ENCODE data around the gene ITIH3. TPM values are rescaled to one million over a fixed set of nuclear protein-coding genes. Genes with fewer than 3 reads are reported as not detected.
"Not testable (repeated sequence)": the region's sequence is repeated elsewhere in the genome, so short reads cannot be mapped to it uniquely, and the experiment has no call there.

Gene ITIH3
- total and polyA plus RNA-seq, 5 experiments from 2014 or later = 0.40 TPM; not detected in 4

DNA sequence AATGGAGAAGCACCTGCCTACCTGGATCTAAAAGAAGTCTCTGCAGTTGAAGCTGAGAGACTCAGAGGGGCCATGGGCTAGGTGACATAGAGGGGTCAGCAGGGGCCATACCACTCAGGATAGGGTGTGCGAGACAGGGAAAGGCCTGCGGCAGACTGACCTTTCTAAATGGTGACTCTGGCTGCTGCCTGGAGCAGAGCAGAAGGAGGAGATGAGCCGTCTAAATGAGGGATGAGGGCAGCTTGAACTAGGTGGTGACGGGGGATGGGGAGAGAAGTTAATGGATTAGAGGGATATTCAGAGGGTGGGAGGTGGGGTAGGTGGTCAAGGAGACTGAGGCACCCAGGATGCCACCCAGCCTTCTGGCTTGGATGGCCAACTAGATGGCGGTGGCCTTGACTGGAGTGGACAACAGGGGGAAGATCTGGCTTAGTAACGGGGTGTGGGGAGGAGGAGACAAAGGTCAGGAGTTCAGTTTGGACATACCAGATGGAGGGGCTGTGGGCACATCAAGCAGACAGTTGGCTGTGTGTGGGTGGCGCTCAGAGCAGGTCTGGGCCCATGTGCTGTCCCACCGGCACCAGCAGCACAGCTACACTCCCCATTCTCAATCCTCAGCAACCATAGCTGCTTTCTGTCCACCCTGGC is 20.4 kb upstream of the ITIH3 start:
- H3K4me3 Mint-ChIP-seq = peak overlapping the region in 1 of 10 donors; percentile 14
- DNase-seq = peak in 1 of 10 donors; percentile 7
- no peak for ATAC-seq

DNA sequence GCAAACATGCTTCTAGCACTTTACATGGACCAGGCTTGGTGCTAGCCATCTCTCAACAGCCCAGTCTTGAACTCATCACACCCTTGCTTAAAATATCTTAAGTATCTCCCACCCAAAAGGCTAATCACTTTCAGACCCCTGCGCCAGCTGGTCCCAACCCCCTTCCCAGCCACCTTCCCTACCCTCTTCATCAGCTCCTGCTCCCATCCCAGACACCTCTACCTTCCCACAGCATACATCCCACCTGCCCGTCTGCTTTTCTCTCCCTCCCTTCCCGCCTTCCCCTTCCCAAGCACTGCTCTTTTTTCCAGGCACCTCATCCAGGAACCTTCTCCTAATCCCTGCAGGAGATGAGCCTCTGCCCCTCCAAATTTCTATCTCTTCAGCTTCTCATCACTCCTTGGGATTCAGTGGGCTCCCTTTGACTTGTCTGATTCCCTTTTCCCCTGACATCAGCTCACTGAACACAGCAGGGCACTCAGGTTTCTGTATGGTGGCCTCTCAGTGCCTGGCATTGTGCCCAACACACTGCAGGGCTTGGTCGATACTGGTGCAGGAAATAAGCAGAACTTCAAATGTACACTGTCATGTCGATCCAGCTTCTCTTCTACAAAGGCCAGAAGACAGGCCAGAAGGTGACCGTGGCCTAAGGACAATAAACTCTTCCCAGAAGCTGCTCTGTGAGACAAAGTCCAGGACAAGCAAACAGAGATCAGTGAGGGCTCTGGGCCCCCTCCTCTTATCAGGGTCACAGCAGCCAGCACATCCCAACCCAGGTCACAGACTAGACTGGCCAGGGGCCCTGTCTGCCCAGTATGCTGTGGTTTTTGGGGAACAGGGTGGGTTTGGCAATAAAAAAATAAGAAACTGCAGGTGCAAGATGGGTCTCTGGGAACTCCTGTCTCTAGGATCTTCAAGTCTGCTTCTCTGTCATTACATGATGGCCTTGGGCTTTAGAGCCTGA is 19.4 kb upstream of the ITIH3 start:
- ATAC-seq (no peak), DNase-seq (peak in 2 of 10 donors; percentile 5 to 42)
- POLR2A ChIA-PET = no interaction called here
- Mint-ChIP-seq H3K27ac (peak overlapping the region in 4 of 10 donors; percentile 4 to 60 (median 30)), H3K4me3 (no peak overlapping the region), H3K9me3 (no peaks in the 10 kb centered on the region), H3K4me1 (peaks cover 11 to 30% (median 11%) of the 10 kb centered on the region in 4 donors), H3K27me3 (peaks cover 0 to 1% (median 0%) of the 10 kb centered on the region in 5 donors), H3K36me3 (no peaks in the 10 kb centered on the region)

More for the DNA sequence above, 20.4 kb upstream of the ITIH3 start:
- no peaks in the 10 kb centered on the region for H3K9me3 Mint-ChIP-seq
- no peak overlapping the region for H3K27ac Mint-ChIP-seq
- peaks cover 20 to 32% (median 21%) of the 10 kb centered on the region in 4 donors for H3K4me1 Mint-ChIP-seq
- H3K27me3 Mint-ChIP-seq = no peaks in the 10 kb centered on the region
- H3K36me3 Mint-ChIP-seq = peaks cover 0 to 3% (median 0%) of the 10 kb centered on the region in 3 donors
- POLR2A ChIA-PET = no interaction called here

DNA sequence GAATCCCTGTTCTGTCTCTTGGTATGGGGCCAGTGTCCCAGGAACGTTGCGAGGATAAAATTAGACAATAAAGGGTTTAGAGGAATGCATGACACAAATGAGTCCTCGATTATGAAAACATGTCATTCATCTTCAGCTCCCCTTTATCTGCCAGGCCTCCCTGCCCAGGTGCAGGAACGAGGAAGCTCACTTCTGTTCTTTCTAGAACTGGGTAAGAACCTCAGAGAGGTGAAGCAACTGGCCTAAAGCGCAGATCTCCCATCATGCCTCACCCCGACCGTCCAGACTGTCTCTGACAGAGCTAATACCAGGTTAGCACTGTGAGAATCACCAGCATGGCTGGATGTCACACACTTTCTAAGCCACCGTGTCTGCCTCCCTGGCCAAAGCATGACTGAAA is 18.7 kb upstream of the ITIH3 start:
- no peak for ATAC-seq
- POLR2A ChIA-PET = interaction anchor here (0.6 kb wide), 1 partner anchor 538 kb away, joined by 4 read pairs; no protein-coding TSS in a partner anchor
- peak overlapping the region in 1 of 10 donors; percentile 31 for H3K27ac Mint-ChIP-seq

DNA sequence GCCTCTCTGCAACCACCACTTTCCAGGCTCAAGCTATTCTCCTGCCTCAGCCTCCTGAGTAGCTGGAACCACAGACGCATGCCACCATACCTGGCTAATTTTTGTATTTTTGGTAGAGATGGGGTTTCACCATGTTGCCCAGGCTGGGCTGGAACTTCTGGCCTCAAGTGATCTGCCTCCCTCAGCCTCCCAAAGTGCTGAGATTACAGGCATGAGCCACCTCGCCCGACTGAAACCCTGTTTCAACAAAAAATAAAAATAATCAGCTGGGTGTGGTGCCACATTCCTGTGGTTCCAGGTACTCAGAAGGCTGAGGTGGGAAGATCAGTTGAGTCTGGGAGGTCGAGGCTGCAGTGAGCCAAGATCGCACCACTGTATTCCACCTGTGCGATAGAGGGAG is 18.1 kb upstream of the ITIH3 start:
- H3K27ac Mint-ChIP-seq, H3K36me3 Mint-ChIP-seq, ATAC-seq, H3K4me3 Mint-ChIP-seq, H3K9me3 Mint-ChIP-seq, H3K27me3 Mint-ChIP-seq: not testable (repeated sequence)
- POLR2A ChIA-PET = interaction anchor here (0.6 kb wide), 1 partner anchor 538 kb away, joined by 4 read pairs; no protein-coding TSS in a partner anchor
- H3K4me1 Mint-ChIP-seq = peaks cover 3 to 22% (median 5%) of the 10 kb centered on the region in 4 donors
- peak in 1 of 10 donors; percentile 1 for DNase-seq

More for the DNA sequence above, 18.7 kb upstream of the ITIH3 start:
- peaks cover 9 to 28% (median 11%) of the 10 kb centered on the region in 4 donors for H3K4me1 Mint-ChIP-seq
- DNase-seq = peak in 1 of 10 donors; percentile 8
- H3K4me3 Mint-ChIP-seq = no peak overlapping the region
- peaks cover 0 to 1% (median 0%) of the 10 kb centered on the region in 5 donors for H3K27me3 Mint-ChIP-seq
- no peaks in the 10 kb centered on the region for H3K36me3 Mint-ChIP-seq
- no peaks in the 10 kb centered on the region for H3K9me3 Mint-ChIP-seq

DNA sequence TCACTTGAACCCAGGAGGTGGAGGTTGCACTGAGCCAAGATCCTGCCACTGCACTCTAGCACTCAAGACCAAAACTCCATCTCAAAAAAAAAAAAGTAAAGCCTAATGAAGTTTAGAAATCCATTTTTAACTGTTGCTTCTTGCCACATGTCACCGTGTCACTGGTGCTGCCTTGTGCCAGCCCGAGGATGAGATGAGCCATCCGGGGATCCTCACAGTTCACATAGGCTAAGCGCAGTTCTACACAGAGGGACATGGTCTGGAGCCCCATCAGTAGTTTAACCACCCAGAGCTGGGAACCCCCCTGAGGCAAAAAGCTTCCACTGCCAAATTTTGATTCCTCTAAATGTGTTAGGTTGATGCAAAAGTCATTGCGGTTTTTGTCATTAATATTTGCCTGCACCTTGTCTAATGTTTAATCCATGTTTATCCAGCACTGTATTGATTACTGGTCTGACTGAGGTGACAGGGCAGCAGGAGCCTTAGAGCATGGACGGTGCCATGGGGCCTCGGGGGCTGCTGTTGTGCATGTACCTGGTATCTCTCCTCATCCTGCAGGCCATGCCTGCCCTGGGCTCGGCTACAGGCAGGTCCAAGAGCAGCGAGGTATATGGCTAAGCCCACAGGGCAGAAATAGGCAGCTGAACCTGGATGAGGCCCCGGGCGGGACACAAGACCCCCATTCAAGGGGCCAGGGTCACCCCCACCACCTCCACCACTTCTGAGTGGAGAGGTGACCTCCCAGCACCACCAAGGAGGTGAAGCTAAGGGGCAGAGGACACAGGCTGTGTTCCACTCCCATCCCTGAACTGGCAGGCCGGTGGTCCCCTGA is 17.3 kb upstream of the ITIH3 start, which contains the start of gene ITIH1:
TSS of gene ITIH1 (plus strand) at position 473 of the 832 bp plus-strand sequence. CDS start at position 490, 17 bp downstream.
- DNase-seq (peak in 1 of 10 donors; percentile 8), ATAC-seq (no peak)
- Mint-ChIP-seq H3K27ac (peak within 1 kb of the TSS in 1 of 10 donors; percentile 14), H3K4me1 (peaks cover 0 to 19% (median 2%) of the 10 kb centered on the region in 4 donors), H3K9me3 (no peaks in the 10 kb centered on the region), H3K36me3 (no peaks in the 10 kb centered on the region), H3K4me3 (no peak within 1 kb of the TSS), H3K27me3 (peaks cover 0 to 6% (median 3%) of the 10 kb centered on the region in 5 donors)
- POLR2A ChIA-PET = no interaction called here

DNA sequence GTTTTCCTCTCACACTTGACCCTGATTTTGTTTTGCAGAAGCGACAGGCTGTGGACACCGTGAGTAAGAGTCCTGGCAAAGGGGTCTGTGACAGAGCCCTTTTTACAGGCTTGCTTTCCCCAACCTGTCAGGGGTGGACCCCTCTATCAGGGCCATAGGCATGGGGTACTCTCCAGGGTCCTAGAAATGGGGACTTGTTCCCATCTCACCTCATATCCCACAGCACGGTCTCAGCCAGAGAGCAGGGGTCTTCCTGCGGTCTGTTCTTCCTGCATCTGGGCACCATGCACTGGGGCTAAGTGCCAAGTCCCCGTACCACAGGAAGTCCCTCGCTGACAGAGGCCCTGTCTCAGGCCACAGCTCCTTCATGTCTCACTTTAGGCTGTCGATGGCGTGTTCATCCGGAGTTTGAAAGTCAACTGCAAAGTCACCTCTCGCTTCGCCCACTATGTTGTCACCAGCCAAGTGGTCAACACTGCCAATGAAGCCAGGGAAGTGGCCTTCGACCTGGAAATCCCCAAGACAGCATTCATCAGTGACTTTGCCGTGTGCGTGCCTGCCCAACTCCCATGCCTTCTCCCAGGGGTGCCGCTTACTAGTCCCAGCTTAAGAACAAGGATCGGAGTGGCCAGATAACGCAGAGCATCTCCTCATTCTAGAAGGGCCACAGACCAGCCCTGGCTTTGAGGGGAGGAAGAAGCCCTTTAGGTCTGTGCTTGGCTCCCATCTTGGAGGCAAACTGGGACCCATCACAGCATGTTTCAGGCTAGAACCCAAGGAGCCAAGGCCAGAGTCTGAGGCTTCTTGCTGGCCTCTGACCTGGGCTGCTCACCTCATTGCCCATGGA is 16.4 kb upstream of the ITIH3 start:
- no peak for ATAC-seq
- H3K4me1 Mint-ChIP-seq = peaks cover 0 to 19% (median 2%) of the 10 kb centered on the region in 4 donors
- H3K4me3 Mint-ChIP-seq = no peak overlapping the region
- peak overlapping the region in 1 of 10 donors; percentile 14 for H3K27ac Mint-ChIP-seq
- no peaks in the 10 kb centered on the region for H3K9me3 Mint-ChIP-seq
- POLR2A ChIA-PET = no interaction called here
- DNase-seq = peak in 1 of 10 donors; percentile 10
- H3K27me3 Mint-ChIP-seq = peaks cover 0 to 14% (median 3%) of the 10 kb centered on the region in 5 donors
- H3K36me3 Mint-ChIP-seq = no peaks in the 10 kb centered on the region

DNA sequence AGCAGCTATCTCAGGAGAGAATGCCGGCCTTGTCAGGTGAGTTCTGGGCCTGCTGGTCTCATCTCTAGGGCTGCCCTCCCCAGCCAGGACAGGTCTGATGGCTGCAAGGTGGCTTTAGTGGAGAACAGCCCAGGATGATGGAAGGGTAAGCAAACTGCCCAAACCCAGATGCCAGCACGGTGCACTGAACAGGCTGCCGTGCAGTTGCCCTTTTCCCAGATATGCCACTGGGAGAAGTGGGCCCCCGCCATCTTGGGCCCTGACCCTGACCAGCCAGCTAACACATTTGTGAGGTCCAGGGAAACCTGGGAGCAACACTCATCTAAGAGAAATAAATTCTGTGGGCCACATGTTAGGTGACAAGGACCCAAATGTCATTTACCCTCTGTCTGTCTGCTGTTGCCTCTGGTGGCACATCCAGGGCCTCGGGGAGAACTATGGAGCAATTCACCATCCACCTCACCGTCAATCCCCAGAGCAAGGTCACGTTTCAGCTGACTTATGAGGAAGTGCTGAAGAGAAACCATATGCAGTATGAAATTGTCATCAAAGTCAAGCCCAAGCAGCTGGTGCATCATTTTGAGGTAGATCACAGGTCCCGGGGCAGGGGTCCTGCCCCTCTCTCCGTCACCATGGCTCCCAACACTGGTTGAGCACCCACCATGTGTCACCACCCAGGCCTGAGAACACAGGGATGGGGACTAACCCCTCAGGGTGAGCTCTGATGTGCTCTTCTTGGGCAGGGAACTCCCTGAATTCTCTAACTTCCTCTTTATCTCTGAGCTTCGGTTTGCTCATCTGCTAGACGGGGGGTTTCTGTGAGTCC is 15.4 kb upstream of the ITIH3 start:
- no peaks in the 10 kb centered on the region for H3K9me3 Mint-ChIP-seq
- H3K4me1 Mint-ChIP-seq = peaks cover 0 to 19% (median 2%) of the 10 kb centered on the region in 4 donors
- H3K4me3 Mint-ChIP-seq = no peak overlapping the region
- DNase-seq (peak in 2 of 10 donors; percentile 1 to 24), ATAC-seq (peak in 1 of 2 donors; percentile 33)
- POLR2A ChIA-PET = no interaction called here
- H3K27me3 Mint-ChIP-seq = peaks cover 0 to 14% (median 6%) of the 10 kb centered on the region in 5 donors
- H3K27ac Mint-ChIP-seq = peak overlapping the region in 2 of 10 donors; percentile 7 to 69
- H3K36me3 Mint-ChIP-seq = no peaks in the 10 kb centered on the region

DNA sequence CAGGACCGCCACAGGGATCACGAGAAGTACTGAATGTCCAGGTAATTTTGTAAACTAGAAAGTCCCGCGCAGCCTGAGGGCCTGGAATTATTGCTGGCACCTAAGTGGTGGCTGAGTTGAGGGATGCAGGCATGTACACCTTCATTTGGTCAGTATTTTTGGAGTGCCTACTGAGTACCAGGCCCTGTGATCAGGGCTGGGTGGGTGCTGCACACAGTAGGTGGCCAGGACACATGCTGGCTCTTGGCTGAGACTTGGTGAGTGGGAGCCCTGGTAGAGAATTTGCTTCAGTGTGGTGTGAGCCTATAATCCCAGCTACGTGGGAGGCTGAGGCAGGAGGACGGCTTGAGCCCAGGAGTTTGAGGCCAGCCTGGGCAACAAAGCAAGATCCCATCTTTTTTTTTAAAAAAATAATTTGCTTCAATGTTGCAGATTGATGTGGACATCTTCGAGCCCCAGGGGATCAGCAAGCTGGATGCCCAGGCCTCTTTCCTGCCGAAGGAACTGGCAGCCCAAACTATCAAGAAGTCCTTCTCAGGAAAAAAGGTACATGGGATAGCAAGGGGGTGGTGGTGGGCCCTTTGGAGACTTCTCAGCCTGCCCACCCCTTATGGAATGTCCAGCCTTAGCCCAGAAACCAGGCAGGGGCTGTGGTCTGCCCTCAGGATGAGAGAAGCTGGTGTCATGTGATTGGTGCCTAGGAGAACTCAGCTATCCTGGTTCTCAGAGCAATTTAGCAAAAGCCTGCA is 14.6 kb upstream of the ITIH3 start:
- no peaks in the 10 kb centered on the region for H3K9me3 Mint-ChIP-seq
- DNase-seq (peak in 1 of 10 donors; percentile 3), ATAC-seq (no peak)
- H3K4me1 Mint-ChIP-seq = peaks cover 0 to 19% (median 2%) of the 10 kb centered on the region in 4 donors
- peaks cover 0 to 14% (median 7%) of the 10 kb centered on the region in 5 donors for H3K27me3 Mint-ChIP-seq
- no peak overlapping the region for H3K4me3 Mint-ChIP-seq
- POLR2A ChIA-PET = no interaction called here
- H3K36me3 Mint-ChIP-seq = no peaks in the 10 kb centered on the region
- peak overlapping the region in 2 of 10 donors; percentile 13 to 69 for H3K27ac Mint-ChIP-seq

DNA sequence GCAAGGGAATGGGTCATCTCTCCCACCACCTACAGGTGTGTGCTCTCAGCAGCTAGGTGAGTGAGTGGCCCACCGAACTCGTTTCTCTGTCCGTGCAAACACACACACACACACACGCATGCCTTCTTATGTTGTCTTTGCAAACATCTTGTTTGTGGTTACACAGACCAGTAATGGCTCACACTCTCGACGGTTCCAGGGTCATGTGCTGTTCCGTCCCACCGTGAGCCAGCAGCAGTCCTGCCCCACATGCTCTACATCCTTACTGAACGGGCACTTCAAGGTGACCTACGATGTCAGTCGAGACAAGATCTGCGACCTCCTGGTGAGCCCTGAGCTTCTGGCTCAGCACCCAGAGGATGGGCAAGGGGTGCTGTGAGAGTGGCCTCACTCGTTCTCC is 12.9 kb upstream of the ITIH3 start:
- Mint-ChIP-seq H3K27me3 (peaks cover 0 to 14% (median 7%) of the 10 kb centered on the region in 5 donors), H3K4me1 (peaks cover 0 to 12% (median 1%) of the 10 kb centered on the region in 4 donors), H3K9me3 (no peaks in the 10 kb centered on the region), H3K36me3 (no peaks in the 10 kb centered on the region), H3K4me3 (no peak overlapping the region), H3K27ac (no peak overlapping the region)
- ATAC-seq (no peak), DNase-seq (peak in 1 of 10 donors; percentile 27)
- POLR2A ChIA-PET = interaction anchor here (0.5 to 0.6 kb wide), 2 partner anchors 23 to 119 kb away, joined by 3 to 4 read pairs; no protein-coding TSS in a partner anchor
